SK-N-SH treated with all-trans-retinoic acid at 6 μM for 48 hours (cell line): ENCODE data around the gene LYRM9.
"Not testable (repeated sequence)": the region's sequence is repeated elsewhere in the genome, so short reads cannot be mapped to it uniquely, and the experiment has no call there.

Source experiments
- ATAC-seq: fragments of 200-7000 bp; cut with Tn5 transposase; 3 replicates; pipeline ENCODE4 v1.9.1; 2020; ENCODE audit warnings: mild to moderate bottlenecking, moderate library complexity
- ARNTL ChIP-seq: fragments of 450-650 bp; formaldehyde crosslinking; IDR thresholded peaks from 2 replicates; pipeline ENCODE4 v1.5.0; 2020; ENCODE audit warnings: low read depth, mild to moderate bottlenecking, moderate library complexity, borderline replicate concordance
- CREB5 ChIP-seq: fragments of 250-450 bp; sonication (Bioruptor Pico); IDR thresholded peaks from 2 replicates; pipeline ENCODE4 v1.5.1; 2020; ENCODE audit warnings: low read depth, mild to moderate bottlenecking, moderate library complexity
- CSDC2 ChIP-seq: fragments of 250-450 bp; sonication (Bioruptor Pico); IDR thresholded peaks from 2 replicates; pipeline ENCODE4 v1.5.0; 2020; ENCODE audit warnings: mild to moderate bottlenecking, moderate library complexity
- ESRRG ChIP-seq: fragments of 250-450 bp; sonication (Bioruptor Pico); IDR thresholded peaks from 2 replicates; pipeline ENCODE4 v1.6.1; 2021; ENCODE audit warnings: mild to moderate bottlenecking
- GLIS3 ChIP-seq: fragments of 250-450 bp; sonication (Bioruptor Pico); IDR thresholded peaks from 2 replicates; pipeline ENCODE4 v1.5.0; 2020; ENCODE audit warnings: mild to moderate bottlenecking, moderate library complexity
- OSR1 ChIP-seq: fragments of 250-450 bp; sonication (Bioruptor Pico); IDR thresholded peaks from 2 replicates; pipeline ENCODE4 v1.8.0; 2022; ENCODE audit warnings: moderate library complexity, mild to moderate bottlenecking, inconsistent platforms
- PATZ1 ChIP-seq: fragments of 250-450 bp; sonication (Bioruptor Pico); IDR thresholded peaks from 2 replicates; pipeline ENCODE4 v1.8.0; 2020; ENCODE audit warnings: mild to moderate bottlenecking, moderate library complexity, borderline replicate concordance
- POU6F1 ChIP-seq: fragments of 250-450 bp; sonication (Bioruptor Pico); IDR thresholded peaks from 2 replicates; pipeline ENCODE4 v1.8.0; 2021; ENCODE audit warnings: low read depth, mild to moderate bottlenecking, moderate library complexity, borderline replicate concordance
- PPARA ChIP-seq: fragments of 250-450 bp; sonication (Bioruptor Pico); IDR thresholded peaks from 2 replicates; pipeline ENCODE4 v1.5.0; 2020; ENCODE audit warnings: mild to moderate bottlenecking, borderline replicate concordance
- RARB ChIP-seq: fragments of 250-450 bp; sonication (Bioruptor Pico); IDR thresholded peaks from 2 replicates; pipeline ENCODE4 v1.8.0; 2021; ENCODE audit warnings: mild to moderate bottlenecking, moderate library complexity
- TCF4 ChIP-seq: fragments of 250-450 bp; sonication (Bioruptor Pico); IDR thresholded peaks from 2 replicates; pipeline ENCODE4 v1.8.0; 2021; ENCODE audit warnings: mild to moderate bottlenecking, moderate library complexity, borderline replicate concordance
- TOX ChIP-seq: fragments of 250-450 bp; sonication (Bioruptor Pico); IDR thresholded peaks from 2 replicates; pipeline ENCODE4 v1.8.0; 2021; ENCODE audit warnings: mild to moderate bottlenecking, moderate library complexity, borderline replicate concordance
- TSHZ2 ChIP-seq: fragments of 250-450 bp; sonication (Bioruptor Pico); IDR thresholded peaks from 2 replicates; pipeline ENCODE4 v1.5.0; 2020; ENCODE audit warnings: mild to moderate bottlenecking, moderate library complexity
- ZC3H10 ChIP-seq: fragments of 250-450 bp; sonication (Bioruptor Pico); IDR thresholded peaks from 2 replicates; pipeline ENCODE4 v1.5.1; 2021; ENCODE audit warnings: mild to moderate bottlenecking, moderate library complexity
- ZFP3 ChIP-seq: fragments of 250-450 bp; sonication (Bioruptor Pico); IDR thresholded peaks from 2 replicates; pipeline ENCODE4 v1.5.0; 2020; ENCODE audit warnings: mild to moderate bottlenecking, moderate library complexity
- ZFP30 ChIP-seq: fragments of 450-650 bp; formaldehyde crosslinking; IDR thresholded peaks from 2 replicates; pipeline ENCODE4 v1.5.0; 2022; ENCODE audit warnings: mild to moderate bottlenecking, moderate library complexity
- ZNF8 ChIP-seq: fragments of 450-650 bp; formaldehyde crosslinking; IDR thresholded peaks from 2 replicates; pipeline ENCODE4 v1.5.0; 2020; ENCODE audit warnings: mild to moderate bottlenecking, moderate library complexity

Gene LYRM9

GRCh38 chr17:27845264-27846041, 47.7 kb downstream of the LYRM9 start (continued):
- TF ChIP-seq CREB5 (CRISPR knock-in tag) (no peak), ZC3H10 (CRISPR knock-in tag) (no peak), RARB (CRISPR knock-in tag) (no peak), PPARA (CRISPR knock-in tag) (no peak), CSDC2 (CRISPR knock-in tag) (no peak), OSR1 (CRISPR knock-in tag) (no peak), TOX (CRISPR knock-in tag) (no peak), TCF4 (CRISPR knock-in tag) (no peak), ZFP30 (CRISPR knock-in tag) (no peak), ZNF8 (CRISPR knock-in tag) (no peak)
- TF ChIP-seq, all 23 proteins: peak for 0

- ATAC-seq, result no peak
- TF ChIP-seq ZFP30 (CRISPR knock-in tag) (no peak), GLIS3 (CRISPR knock-in tag) (no peak), ARNTL (no peak), TOX (CRISPR knock-in tag) (no peak), PPARA (CRISPR knock-in tag) (no peak), TSHZ2 (no peak), ZC3H10 (CRISPR knock-in tag) (no peak), ESRRG (no peak), POU6F1 (CRISPR knock-in tag) (no peak), ZNF8 (CRISPR knock-in tag) (no peak), TCF4 (CRISPR knock-in tag) (no peak)
- TF ChIP-seq, all 23 proteins: peak for 0
These were observed 52.5 kb downstream of the LYRM9 start for GRCh38 chr17:27840688-27841087.

GRCh38 chr17:27840406-27840678, 52.8 kb downstream of the LYRM9 start:
- ATAC-seq, result not testable (repeated sequence)

- not testable (repeated sequence) for ATAC-seq
These were observed 53.4 kb downstream of the LYRM9 start for GRCh38 chr17:27839571-27840405.

GRCh38 chr17:27838607-27839006, 54.6 kb downstream of the LYRM9 start:
- not testable (repeated sequence) for ATAC-seq

- not testable (repeated sequence) for ATAC-seq
These were observed 55.4 kb downstream of the LYRM9 start for GRCh38 chr17:27837769-27838168.

- no peak for ATAC-seq
- TF ChIP-seq ZFP3 (CRISPR knock-in tag), result no peak
- TF ChIP-seq PATZ1 (CRISPR knock-in tag), result no peak
These were observed 56.5 kb downstream of the LYRM9 start for GRCh38 chr17:27836651-27837050.
